ENCODE measurements around the gene FAR1.

DNA sequence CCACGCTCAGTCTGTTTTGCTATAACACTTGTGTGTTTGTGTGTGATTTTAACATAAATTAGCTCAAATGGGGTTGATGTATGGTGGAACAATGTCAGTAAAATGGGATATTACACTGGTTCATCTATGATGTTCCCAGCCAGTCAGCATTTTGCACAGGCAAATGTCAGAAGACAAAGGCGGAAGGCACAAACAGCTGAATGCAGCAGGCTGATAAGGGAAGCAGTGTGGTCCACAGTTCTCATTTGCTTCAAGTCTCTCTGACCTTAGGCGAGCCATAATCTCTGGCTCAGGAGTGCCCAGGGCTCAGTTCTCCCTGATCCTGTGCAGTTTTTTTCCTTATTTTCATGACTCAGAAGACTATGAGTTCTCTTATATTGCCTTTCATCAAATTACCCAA lies 102.7 kb downstream of the FAR1 start:
- TF ChIP-seq, protein P1, sequence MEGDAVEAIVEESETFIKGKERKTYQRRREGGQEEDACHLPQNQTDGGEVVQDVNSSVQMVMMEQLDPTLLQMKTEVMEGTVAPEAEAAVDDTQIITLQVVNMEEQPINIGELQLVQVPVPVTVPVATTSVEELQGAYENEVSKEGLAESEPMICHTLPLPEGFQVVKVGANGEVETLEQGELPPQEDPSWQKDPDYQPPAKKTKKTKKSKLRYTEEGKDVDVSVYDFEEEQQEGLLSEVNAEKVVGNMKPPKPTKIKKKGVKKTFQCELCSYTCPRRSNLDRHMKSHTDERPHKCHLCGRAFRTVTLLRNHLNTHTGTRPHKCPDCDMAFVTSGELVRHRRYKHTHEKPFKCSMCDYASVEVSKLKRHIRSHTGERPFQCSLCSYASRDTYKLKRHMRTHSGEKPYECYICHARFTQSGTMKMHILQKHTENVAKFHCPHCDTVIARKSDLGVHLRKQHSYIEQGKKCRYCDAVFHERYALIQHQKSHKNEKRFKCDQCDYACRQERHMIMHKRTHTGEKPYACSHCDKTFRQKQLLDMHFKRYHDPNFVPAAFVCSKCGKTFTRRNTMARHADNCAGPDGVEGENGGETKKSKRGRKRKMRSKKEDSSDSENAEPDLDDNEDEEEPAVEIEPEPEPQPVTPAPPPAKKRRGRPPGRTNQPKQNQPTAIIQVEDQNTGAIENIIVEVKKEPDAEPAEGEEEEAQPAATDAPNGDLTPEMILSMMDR (IDR thresholded peaks at IDR 0.05), result no peak
- TF ChIP-seq ZFX (IDR thresholded peaks at IDR 0.05; ENCODE audit: borderline replicate concordance), result no peak
